RWPE2 (cell line): ENCODE results near the gene LOXHD1.

Source experiments
- ATAC-seq: fragments of 200-7000 bp; cut with Tn5 transposase; 3 replicates; pipeline ENCODE4 v1.9.1; 2021; ENCODE audit warnings: low read depth
- DNase-seq: peaks from one replicate; pipeline ENCODE4 v3.0.0-alpha.2; 2020; ENCODE audit warnings: low spot score
- H3K27ac ChIP-seq: fragments of 450-650 bp; 2 replicates; pipeline ENCODE4 v1.5.1; 2017; ENCODE audit warnings: mild to moderate bottlenecking; ENCODE audit not compliant: poor library complexity, severe bottlenecking
- H3K27me3 ChIP-seq: fragments of 250-450 bp; sonication (Bioruptor Pico); 2 replicates; pipeline ENCODE4 v1.5.1; 2021; ENCODE audit warnings: mild to moderate bottlenecking, moderate library complexity; ENCODE audit not compliant: insufficient read depth, poor library complexity, severe bottlenecking
- H3K36me3 ChIP-seq: fragments of 250-450 bp; sonication (Bioruptor Pico); 2 replicates; pipeline ENCODE4 v1.5.1; 2020; ENCODE audit warnings: low read depth, mild to moderate bottlenecking, moderate library complexity
- H3K4me1 ChIP-seq: fragments of 250-450 bp; sonication (Bioruptor Pico); 2 replicates; pipeline ENCODE4 v1.5.1; 2021; ENCODE audit warnings: mild to moderate bottlenecking, moderate library complexity; ENCODE audit not compliant: insufficient read depth, poor library complexity, severe bottlenecking
- H3K4me3 ChIP-seq: fragments of 250-450 bp; sonication (Bioruptor Pico); 2 replicates; pipeline ENCODE4 v1.5.1; 2021; ENCODE audit warnings: mild to moderate bottlenecking, moderate library complexity; ENCODE audit not compliant: severe bottlenecking
- H3K9me3 ChIP-seq: fragments of 250-450 bp; sonication (Bioruptor Pico); 2 replicates; pipeline ENCODE4 v1.5.1; 2021; ENCODE audit warnings: mild to moderate bottlenecking, moderate library complexity; ENCODE audit not compliant: severe bottlenecking
- CTCF ChIP-seq: fragments of 450-650 bp; IDR thresholded peaks from one replicate; pipeline ENCODE4 v1.5.1; 2017; ENCODE audit warnings: mild to moderate bottlenecking, moderate library complexity; ENCODE audit not compliant: poor library complexity, severe bottlenecking

LOXHD1 gene

GRCh38 chr18:46436621-46437020, 220.4 kb downstream of the LOXHD1 start:
- Histone ChIP-seq H3K9me3 (no peaks in the 10 kb centered on the region), H3K27ac (no peak overlapping the region), H3K4me3 (no peak overlapping the region), H3K4me1 (no peaks in the 10 kb centered on the region), H3K36me3 (peaks cover 14% of the 10 kb centered on the region; the same call in 1 of the 2 replicates), H3K27me3 (no peaks in the 10 kb centered on the region)
- DNase-seq = no peak
- ATAC-seq = no peak
- TF ChIP-seq CTCF = no peak

DNA sequence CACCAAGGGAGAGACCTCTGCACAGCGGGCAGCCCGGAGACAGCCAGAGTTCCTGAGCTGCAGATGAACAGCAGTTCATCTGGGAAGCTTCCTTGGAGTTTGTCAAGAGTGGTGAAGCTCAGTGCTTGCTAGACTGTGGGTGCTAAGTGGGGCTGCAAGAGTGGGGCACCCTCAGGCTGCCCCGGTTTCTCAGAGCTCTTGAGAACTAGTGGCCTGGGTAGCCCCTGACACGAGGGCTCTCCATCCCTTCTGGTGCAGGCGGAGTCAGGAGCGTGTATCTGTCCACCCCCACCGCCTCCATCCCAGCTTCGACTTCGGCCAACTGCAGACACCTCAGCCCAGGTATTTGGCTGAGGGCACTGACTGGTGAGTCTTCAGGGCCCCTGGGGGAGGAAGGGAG, 222.0 kb downstream of the LOXHD1 start:
- no peaks in the 10 kb centered on the region for H3K4me1 ChIP-seq
- H3K27me3 ChIP-seq = no peaks in the 10 kb centered on the region
- no peak for DNase-seq
- TF ChIP-seq CTCF = no peak
- ATAC-seq = no peak
- no peak overlapping the region for H3K4me3 ChIP-seq
- H3K36me3 ChIP-seq = peaks cover 11% of the 10 kb centered on the region; the same call in 1 of the 2 replicates
- H3K9me3 ChIP-seq = no peaks in the 10 kb centered on the region
- no peak overlapping the region for H3K27ac ChIP-seq

DNA sequence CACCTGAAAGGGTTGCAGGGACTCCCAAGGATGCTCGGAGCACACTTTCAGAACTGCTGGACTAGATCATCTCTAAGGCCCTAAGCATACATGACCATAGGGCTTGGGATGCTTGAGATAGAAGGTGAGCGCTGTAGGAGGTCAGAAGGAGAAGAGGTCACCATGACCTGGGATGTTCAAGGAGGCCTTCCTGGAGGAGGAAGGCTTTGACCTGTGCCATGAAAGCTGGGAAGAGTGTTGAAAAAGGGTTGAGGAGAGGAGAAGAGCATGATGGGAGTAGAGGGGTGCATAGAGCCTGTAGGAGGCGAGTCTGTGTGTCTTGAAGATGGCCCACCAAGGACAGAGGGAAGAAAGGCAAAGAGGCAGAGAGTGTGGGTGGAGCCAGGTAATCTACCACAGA, 222.4 kb downstream of the LOXHD1 start:
- Histone ChIP-seq H3K36me3 (peaks cover 9% of the 10 kb centered on the region; the same call in 1 of the 2 replicates), H3K4me3 (no peak overlapping the region), H3K27me3 (no peaks in the 10 kb centered on the region), H3K4me1 (no peaks in the 10 kb centered on the region), H3K27ac (no peak overlapping the region), H3K9me3 (no peaks in the 10 kb centered on the region)
- DNase-seq (no peak), ATAC-seq (no peak)
- no peak for TF ChIP-seq CTCF

DNA sequence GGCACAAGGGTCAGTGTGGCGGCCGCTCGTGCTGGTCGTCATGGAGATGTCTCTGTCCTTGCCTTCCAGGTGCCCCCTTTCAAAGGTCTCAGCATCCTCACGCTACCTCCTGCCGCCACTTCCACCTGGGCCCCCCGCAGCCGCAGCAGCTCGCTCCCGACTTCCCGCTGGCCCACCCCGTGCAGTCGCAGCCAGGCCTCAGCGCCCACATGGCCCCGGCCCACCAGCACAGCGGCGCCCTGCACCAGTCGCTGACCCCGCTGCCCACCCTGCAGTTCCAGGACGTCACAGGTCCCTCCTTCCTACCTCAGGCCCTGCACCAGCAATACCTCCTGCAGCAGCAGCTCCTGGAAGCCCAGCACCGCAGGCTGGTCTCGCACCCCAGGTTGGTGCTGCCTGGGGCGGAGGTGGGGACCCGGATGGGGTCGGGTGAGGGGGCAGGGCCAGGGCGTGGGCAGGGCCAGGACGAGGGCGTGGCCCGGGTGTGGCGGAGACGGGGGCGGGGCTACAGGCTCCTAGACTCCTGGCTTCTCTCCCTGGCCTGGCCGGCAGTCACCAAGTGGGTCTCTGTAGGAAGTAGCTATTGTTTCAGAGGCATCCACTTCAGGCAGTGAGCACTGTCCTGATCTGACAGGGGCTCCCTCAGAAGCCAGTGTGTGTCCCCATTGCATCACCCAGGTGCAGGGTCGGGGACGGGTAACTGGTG, 223.7 kb downstream of the LOXHD1 start:
- Histone ChIP-seq H3K4me3 (no peak overlapping the region), H3K27me3 (no peaks in the 10 kb centered on the region), H3K4me1 (no peaks in the 10 kb centered on the region), H3K36me3 (peaks cover 9% of the 10 kb centered on the region; the same call in 1 of the 2 replicates), H3K9me3 (no peaks in the 10 kb centered on the region), H3K27ac (no peak overlapping the region)
- ATAC-seq (no peak), DNase-seq (no peak)
- no peak for TF ChIP-seq CTCF

- TF ChIP-seq CTCF = no peak
- Histone ChIP-seq H3K27me3 (no peaks in the 10 kb centered on the region), H3K4me1 (no peaks in the 10 kb centered on the region), H3K9me3 (no peaks in the 10 kb centered on the region), H3K4me3 (no peak overlapping the region), H3K36me3 (peaks cover 9% of the 10 kb centered on the region; the same call in 1 of the 2 replicates), H3K27ac (no peak overlapping the region)
- ATAC-seq = no peak
- no peak for DNase-seq
Observed at GRCh38 chr18:46431522-46432171, 225.4 kb downstream of the LOXHD1 start.
